ENCODE results near the gene SPATA18.
A peak's percentile ranks its signal among the peaks of the same experiment; 100 is the strongest.

SPATA18 gene

GRCh38 chr4:52051213-52051614, at the start of gene SPATA18:
Gene SPATA18, plus strand, starts transcription at chr4:52051304. Its CDS starts 401 bp downstream, at chr4:52051705.
- peak; percentile 32 for DNase-seq (ENCODE audit: low spot score)
- no peak for TF ChIP-seq CTCF (conservative IDR thresholded peaks at IDR 0.05; ENCODE audit: low read depth)
- ChIA-PET CTCF (no interaction called here), POLR2A (ENCODE audit: low non-redundant PET) (no interaction called here)
- peak within 1 kb of the TSS; percentile 90 for H3K27ac ChIP-seq

- DNase-seq (ENCODE audit: low spot score): peak; percentile 64
- CTCF ChIA-PET: no interaction called here
- POLR2A ChIA-PET (ENCODE audit: low non-redundant PET): no interaction called here
- no peak for TF ChIP-seq CTCF (conservative IDR thresholded peaks at IDR 0.05; ENCODE audit: low read depth)
- no peak overlapping the region for H3K27ac ChIP-seq
These were observed 49.5 kb upstream of the SPATA18 start for GRCh38 chr4:52001616-52002015.

- no peak for TF ChIP-seq CTCF (conservative IDR thresholded peaks at IDR 0.05; ENCODE audit: low read depth)
- CTCF ChIA-PET: no interaction called here
- H3K27ac ChIP-seq: no peak overlapping the region
- no peak for DNase-seq (ENCODE audit: low spot score)
- POLR2A ChIA-PET (ENCODE audit: low non-redundant PET): no interaction called here
These were observed 46.7 kb upstream of the SPATA18 start for GRCh38 chr4:52004414-52004813.

GRCh38 chr4:52005604-52006273, 45.4 kb upstream of the SPATA18 start:
- CTCF ChIA-PET: interaction anchor here (0.6 kb wide), 1 partner anchor 1895 kb away, joined by 3 read pairs; no protein-coding TSS in a partner anchor
- no peak overlapping the region for H3K27ac ChIP-seq
- POLR2A ChIA-PET (ENCODE audit: low non-redundant PET): no interaction called here
- no peak for DNase-seq (ENCODE audit: low spot score)
- no peak for TF ChIP-seq CTCF (conservative IDR thresholded peaks at IDR 0.05; ENCODE audit: low read depth)

GRCh38 chr4:52006887-52007286, 44.2 kb upstream of the SPATA18 start:
- no peak for DNase-seq (ENCODE audit: low spot score)
- no peak overlapping the region for H3K27ac ChIP-seq
- CTCF ChIA-PET: no interaction called here
- no peak for TF ChIP-seq CTCF (conservative IDR thresholded peaks at IDR 0.05; ENCODE audit: low read depth)
- POLR2A ChIA-PET (ENCODE audit: low non-redundant PET): interaction anchor here (0.6 kb wide), 1 partner anchor 161 kb away, joined by 3 read pairs; no protein-coding TSS in a partner anchor

GRCh38 chr4:52010986-52011385, 40.1 kb upstream of the SPATA18 start:
- no peak for TF ChIP-seq CTCF (conservative IDR thresholded peaks at IDR 0.05; ENCODE audit: low read depth)
- H3K27ac ChIP-seq: no peak overlapping the region
- ChIA-PET CTCF (no interaction called here), POLR2A (ENCODE audit: low non-redundant PET) (no interaction called here)
- no peak for DNase-seq (ENCODE audit: low spot score)
